Ectodermal cell (in vitro differentiated cells): ENCODE measurements around the gene MYOM1.
"Not testable (repeated sequence)": the region's sequence is repeated elsewhere in the genome, so short reads cannot be mapped to it uniquely, and the experiment has no call there.

Source experiments
- H3K27ac ChIP-seq: 2 replicates; pipeline ENCODE4 v1.7.0; 2013; ENCODE audit warnings: mild to moderate bottlenecking, low read depth, low read length; ENCODE audit not compliant: insufficient read depth, poor library complexity, severe bottlenecking
- H3K27me3 ChIP-seq: 2 replicates; pipeline ENCODE4 v1.7.0; 2013; ENCODE audit warnings: mild to moderate bottlenecking, low read length; ENCODE audit not compliant: insufficient read depth, control insufficient read depth, poor library complexity, severe bottlenecking
- H3K36me3 ChIP-seq: one replicate; pipeline ENCODE4 v1.7.0; 2013; ENCODE audit warnings: low read length; ENCODE audit not compliant: control insufficient read depth, insufficient read depth
- H3K4me1 ChIP-seq: one replicate; pipeline ENCODE4 v1.7.0; 2013; ENCODE audit warnings: low read length; ENCODE audit not compliant: control insufficient read depth, insufficient read depth
- H3K4me3 ChIP-seq: 2 replicates; pipeline ENCODE4 v1.7.0; 2013; ENCODE audit warnings: low read depth, low read length, control low read depth; ENCODE audit not compliant: insufficient read depth
- H3K9me3 ChIP-seq: 2 replicates; pipeline ENCODE4 v1.7.0; 2013; ENCODE audit warnings: mild to moderate bottlenecking, low read length, moderate library complexity; ENCODE audit not compliant: control insufficient read depth
- WGBS, 2 experiments: methylation state at CpG; one replicate each; pipeline ENCODE4 v1.1.7; 2013; ENCODE audit warnings: missing lambda C conversion rate in 2 of 2; 5-methylcytosine and 5-hydroxymethylcytosine counted together

MYOM1 gene

GRCh38 chr18:3051718-3052410, 167.9 kb downstream of the MYOM1 start:
- Histone ChIP-seq H3K27me3 (no peaks in the 10 kb centered on the region), H3K4me1 (peaks cover 5% of the 10 kb centered on the region), H3K27ac (no peak overlapping the region), H3K36me3 (no peaks in the 10 kb centered on the region), H3K9me3 (no peaks in the 10 kb centered on the region), H3K4me3 (no peak overlapping the region)
- 84 to 91% methylated on average over 8 of the region's 8 CpGs for WGBS, 2 experiments

- not testable (repeated sequence) for H3K27me3 ChIP-seq, H3K36me3 ChIP-seq, H3K4me3 ChIP-seq, H3K27ac ChIP-seq, H3K9me3 ChIP-seq
- no CpG with 5 or more reads among the region's 8 CpGs for WGBS, 2 experiments
- H3K4me1 ChIP-seq, result peaks cover 15% of the 10 kb centered on the region
Observed at GRCh38 chr18:3049897-3050454, 169.8 kb downstream of the MYOM1 start.

- Histone ChIP-seq H3K27me3 (no peaks in the 10 kb centered on the region), H3K36me3 (no peaks in the 10 kb centered on the region), H3K9me3 (no peaks in the 10 kb centered on the region), H3K4me3 (no peak overlapping the region), H3K27ac (no peak overlapping the region), H3K4me1 (peaks cover 17% of the 10 kb centered on the region)
- WGBS, 2 experiments, result 93 to 95% methylated on average over 3 of the region's 3 CpGs
Observed at GRCh38 chr18:3048820-3049349, 170.9 kb downstream of the MYOM1 start.

GRCh38 chr18:3048121-3048520, 171.6 kb downstream of the MYOM1 start:
- Histone ChIP-seq H3K36me3 (no peaks in the 10 kb centered on the region), H3K9me3 (no peaks in the 10 kb centered on the region), H3K4me3 (no peak overlapping the region), H3K4me1 (peaks cover 17% of the 10 kb centered on the region), H3K27me3 (no peaks in the 10 kb centered on the region), H3K27ac (peak overlapping the region; percentile 36)
- WGBS, 2 experiments, result 64 to 69% methylated on average over 6 of the region's 6 CpGs

- H3K4me3 ChIP-seq, result no peak overlapping the region
- no peaks in the 10 kb centered on the region for H3K36me3 ChIP-seq
- 64 to 71% methylated on average over 4 of the region's 4 CpGs for WGBS, 2 experiments
- peaks cover 20% of the 10 kb centered on the region for H3K4me1 ChIP-seq
- no peak overlapping the region for H3K27ac ChIP-seq
- H3K27me3 ChIP-seq, result no peaks in the 10 kb centered on the region
- no peaks in the 10 kb centered on the region for H3K9me3 ChIP-seq
Observed at GRCh38 chr18:3046216-3046808, 173.5 kb downstream of the MYOM1 start.

GRCh38 chr18:3044931-3045698, 174.7 kb downstream of the MYOM1 start:
- Histone ChIP-seq H3K4me3 (no peak overlapping the region), H3K4me1 (peaks cover 19% of the 10 kb centered on the region), H3K27ac (no peak overlapping the region), H3K36me3 (no peaks in the 10 kb centered on the region), H3K9me3 (no peaks in the 10 kb centered on the region), H3K27me3 (no peaks in the 10 kb centered on the region)
- WGBS, 2 experiments, result 89 to 92% methylated on average over 12 of the region's 12 CpGs

GRCh38 chr18:3042379-3042778, 177.4 kb downstream of the MYOM1 start:
- H3K4me1 ChIP-seq, result peaks cover 19% of the 10 kb centered on the region
- no peak overlapping the region for H3K27ac ChIP-seq
- no peak overlapping the region for H3K4me3 ChIP-seq
- no peaks in the 10 kb centered on the region for H3K9me3 ChIP-seq
- no peaks in the 10 kb centered on the region for H3K36me3 ChIP-seq
- H3K27me3 ChIP-seq, result no peaks in the 10 kb centered on the region
- 93 to 100% methylated on average over 1 to 2 of the region's 2 CpGs for WGBS, 2 experiments

- WGBS, 2 experiments, result 84 to 92% methylated on average over 5 of the region's 5 CpGs
- Histone ChIP-seq H3K4me1 (peaks cover 18% of the 10 kb centered on the region), H3K9me3 (no peaks in the 10 kb centered on the region), H3K27me3 (no peaks in the 10 kb centered on the region), H3K4me3 (no peak overlapping the region), H3K27ac (no peak overlapping the region), H3K36me3 (no peaks in the 10 kb centered on the region)
Observed at GRCh38 chr18:3041843-3042242, 177.9 kb downstream of the MYOM1 start.

- 91 to 96% methylated on average over 7 to 8 of the region's 8 CpGs for WGBS, 2 experiments
Observed at GRCh38 chr18:3040881-3041280, 178.9 kb downstream of the MYOM1 start.

GRCh38 chr18:3040173-3040572, 179.6 kb downstream of the MYOM1 start:
- WGBS, 2 experiments, result 91 to 100% methylated on average over 1 of the region's 2 CpGs
- Histone ChIP-seq H3K36me3 (no peaks in the 10 kb centered on the region), H3K4me1 (peaks cover 11% of the 10 kb centered on the region), H3K27me3 (no peaks in the 10 kb centered on the region), H3K27ac (no peak overlapping the region), H3K9me3 (no peaks in the 10 kb centered on the region), H3K4me3 (no peak overlapping the region)

More at GRCh38 chr18:3040881-3041280, 178.9 kb downstream of the MYOM1 start:
- Histone ChIP-seq H3K27ac (no peak overlapping the region), H3K4me3 (no peak overlapping the region), H3K4me1 (peaks cover 13% of the 10 kb centered on the region), H3K27me3 (no peaks in the 10 kb centered on the region), H3K36me3 (no peaks in the 10 kb centered on the region), H3K9me3 (no peaks in the 10 kb centered on the region)
